Suprapubic skin (tissue), 4 donors: ENCODE results near the gene EPSTI1.

ENCODE experiments used
- EP300 ChIP-seq: sonication (generic); formaldehyde crosslinking; IDR thresholded peaks from one replicate; pipeline ENCODE4 v1.6.1; 2017; ENCODE audit warnings: antibody characterized with exemption
- POLR2A ChIP-seq, 2 donors: fragments of 450-650 bp; IDR thresholded peaks; one replicate each; pipeline ENCODE4 v1.6.1; 2017; ENCODE audit warnings: antibody characterized with exemption in 2 of 2, mild to moderate bottlenecking in 2 of 2, moderate library complexity in 2 of 2
- POLR2AphosphoS5 ChIP-seq, 3 donors: sonication (generic); formaldehyde crosslinking; IDR thresholded peaks; one replicate each; pipeline ENCODE4 v1.6.1; 2017; ENCODE audit warnings: antibody characterized with exemption in 3 of 3
- TF ChIP-seq, protein P1 (sequence below), 2 donors: fragments of 200-600 bp in 1 of 2; fragments of 450-650 bp in 1 of 2; sonication (generic) in 1 of 2; IDR thresholded peaks; one replicate each; pipeline ENCODE4 v1.5.1; 2016 to 2019; ENCODE audit warnings: antibody characterized with exemption in 2 of 2, mild to moderate bottlenecking in 1 of 2, moderate library complexity in 1 of 2

DNA sequence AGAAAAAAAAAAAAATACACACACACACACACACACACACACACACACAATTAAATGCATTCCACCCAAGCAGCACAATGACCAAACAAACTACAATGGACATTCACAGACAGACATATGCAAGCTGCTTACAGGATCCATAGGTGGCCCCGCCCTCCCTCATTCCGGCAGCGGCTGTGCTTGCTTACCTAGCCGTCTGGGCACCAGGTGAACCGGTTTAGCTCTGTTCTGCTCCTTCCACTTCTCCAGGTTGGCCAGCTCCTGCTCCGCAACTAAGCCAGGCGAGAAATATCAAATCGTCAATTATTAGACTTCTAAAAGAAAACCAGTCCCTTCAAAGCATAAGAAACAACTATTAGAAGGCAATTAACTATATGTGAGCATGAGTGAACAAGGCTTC, 23.1 kb downstream of the EPSTI1 start:
- TF ChIP-seq, protein P1, sequence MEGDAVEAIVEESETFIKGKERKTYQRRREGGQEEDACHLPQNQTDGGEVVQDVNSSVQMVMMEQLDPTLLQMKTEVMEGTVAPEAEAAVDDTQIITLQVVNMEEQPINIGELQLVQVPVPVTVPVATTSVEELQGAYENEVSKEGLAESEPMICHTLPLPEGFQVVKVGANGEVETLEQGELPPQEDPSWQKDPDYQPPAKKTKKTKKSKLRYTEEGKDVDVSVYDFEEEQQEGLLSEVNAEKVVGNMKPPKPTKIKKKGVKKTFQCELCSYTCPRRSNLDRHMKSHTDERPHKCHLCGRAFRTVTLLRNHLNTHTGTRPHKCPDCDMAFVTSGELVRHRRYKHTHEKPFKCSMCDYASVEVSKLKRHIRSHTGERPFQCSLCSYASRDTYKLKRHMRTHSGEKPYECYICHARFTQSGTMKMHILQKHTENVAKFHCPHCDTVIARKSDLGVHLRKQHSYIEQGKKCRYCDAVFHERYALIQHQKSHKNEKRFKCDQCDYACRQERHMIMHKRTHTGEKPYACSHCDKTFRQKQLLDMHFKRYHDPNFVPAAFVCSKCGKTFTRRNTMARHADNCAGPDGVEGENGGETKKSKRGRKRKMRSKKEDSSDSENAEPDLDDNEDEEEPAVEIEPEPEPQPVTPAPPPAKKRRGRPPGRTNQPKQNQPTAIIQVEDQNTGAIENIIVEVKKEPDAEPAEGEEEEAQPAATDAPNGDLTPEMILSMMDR (IDR thresholded peaks at IDR 0.05) = no peak
- no peak for TF ChIP-seq POLR2AphosphoS5 (IDR thresholded peaks at IDR 0.05)
- no peak for TF ChIP-seq EP300
- TF ChIP-seq POLR2A (IDR thresholded peaks at IDR 0.05) = no peak
